ENCODE measurements around the gene LTBP3. TPM values are rescaled to one million over a fixed set of nuclear protein-coding genes. Genes with fewer than 3 reads are reported as not detected.

LTBP3 gene
- polyA plus RNA-seq, 1 experiment, result 25.3 TPM

GRCh38 chr11:65553301-65554001, 4.7 kb downstream of the LTBP3 start:
- no peak for DNase-seq (ENCODE audit: low read depth, low spot score)
- ChIA-PET POLR2A (no interaction called here), CTCF (no interaction called here)
- Histone ChIP-seq H3K27ac (ENCODE audit: low read depth, low read length) (no peak overlapping the region), H3K4me3 (ENCODE audit: low read depth, low read length) (no peak overlapping the region), H3K27me3 (ENCODE audit: control insufficient read depth, insufficient read depth, low read length) (no peaks in the 10 kb centered on the region), H3K9me3 (ENCODE audit: control insufficient read depth, insufficient read depth, low read length) (peaks cover 4% of the 10 kb centered on the region; the same call in 1 of the 2 replicates)
- TF ChIP-seq, protein P1, sequence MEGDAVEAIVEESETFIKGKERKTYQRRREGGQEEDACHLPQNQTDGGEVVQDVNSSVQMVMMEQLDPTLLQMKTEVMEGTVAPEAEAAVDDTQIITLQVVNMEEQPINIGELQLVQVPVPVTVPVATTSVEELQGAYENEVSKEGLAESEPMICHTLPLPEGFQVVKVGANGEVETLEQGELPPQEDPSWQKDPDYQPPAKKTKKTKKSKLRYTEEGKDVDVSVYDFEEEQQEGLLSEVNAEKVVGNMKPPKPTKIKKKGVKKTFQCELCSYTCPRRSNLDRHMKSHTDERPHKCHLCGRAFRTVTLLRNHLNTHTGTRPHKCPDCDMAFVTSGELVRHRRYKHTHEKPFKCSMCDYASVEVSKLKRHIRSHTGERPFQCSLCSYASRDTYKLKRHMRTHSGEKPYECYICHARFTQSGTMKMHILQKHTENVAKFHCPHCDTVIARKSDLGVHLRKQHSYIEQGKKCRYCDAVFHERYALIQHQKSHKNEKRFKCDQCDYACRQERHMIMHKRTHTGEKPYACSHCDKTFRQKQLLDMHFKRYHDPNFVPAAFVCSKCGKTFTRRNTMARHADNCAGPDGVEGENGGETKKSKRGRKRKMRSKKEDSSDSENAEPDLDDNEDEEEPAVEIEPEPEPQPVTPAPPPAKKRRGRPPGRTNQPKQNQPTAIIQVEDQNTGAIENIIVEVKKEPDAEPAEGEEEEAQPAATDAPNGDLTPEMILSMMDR (IDR thresholded peaks at IDR 0.05; ENCODE audit: low read depth, low read length), result no peak

DNA sequence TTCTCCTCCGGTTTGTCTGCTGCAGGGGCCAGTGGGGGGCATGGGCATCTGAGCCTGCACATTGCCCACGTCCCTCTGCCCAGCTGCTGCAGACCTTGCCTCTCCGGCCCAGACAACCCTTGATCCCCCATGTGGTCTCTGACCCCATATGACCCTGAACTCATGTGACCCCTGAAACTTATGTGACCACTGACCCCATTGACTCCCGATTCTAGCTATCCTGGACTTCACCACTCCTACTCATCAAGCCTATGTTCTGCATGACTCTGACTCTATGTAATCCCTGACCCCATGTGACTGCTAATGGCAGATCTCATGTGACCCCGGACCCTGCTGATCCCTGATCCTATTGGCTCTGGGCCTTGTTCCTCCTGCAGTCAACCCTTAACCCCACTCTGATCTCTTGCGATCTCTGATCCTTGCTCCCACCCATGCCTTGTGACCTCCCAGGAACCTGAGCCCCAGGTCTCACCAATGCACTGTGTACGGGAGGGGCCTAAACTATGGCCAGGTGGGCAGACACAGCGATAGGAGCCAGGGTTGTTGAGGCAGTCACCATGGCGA, 5.7 kb downstream of the LTBP3 start:
- TF ChIP-seq, protein P1 (IDR thresholded peaks at IDR 0.05; ENCODE audit: low read depth, low read length), result no peak
- H3K9me3 ChIP-seq (ENCODE audit: control insufficient read depth, insufficient read depth, low read length), result peaks cover 4% of the 10 kb centered on the region; the same call in 1 of the 2 replicates
- POLR2A ChIA-PET, result no interaction called here
- H3K27me3 ChIP-seq (ENCODE audit: control insufficient read depth, insufficient read depth, low read length), result no peaks in the 10 kb centered on the region
- DNase-seq (ENCODE audit: low read depth, low spot score), result no peak
- CTCF ChIA-PET, result interaction anchor here (1.5 kb wide), 1 partner anchor 8 kb away, joined by 3 read pairs; no protein-coding TSS in a partner anchor
- H3K4me3 ChIP-seq (ENCODE audit: low read depth, low read length), result no peak overlapping the region
- no peak overlapping the region for H3K27ac ChIP-seq (ENCODE audit: low read depth, low read length)

- no peak for DNase-seq (ENCODE audit: low read depth, low spot score)
- Histone ChIP-seq H3K27ac (ENCODE audit: low read depth, low read length) (no peak overlapping the region), H3K9me3 (ENCODE audit: control insufficient read depth, insufficient read depth, low read length) (peaks cover 4% of the 10 kb centered on the region; the same call in 1 of the 2 replicates), H3K4me3 (ENCODE audit: low read depth, low read length) (no peak overlapping the region), H3K27me3 (ENCODE audit: control insufficient read depth, insufficient read depth, low read length) (no peaks in the 10 kb centered on the region)
- ChIA-PET CTCF (interaction anchor here (1.5 kb wide), 1 partner anchor 9 kb away, joined by 3 read pairs; no protein-coding TSS in a partner anchor), POLR2A (interaction anchor here (0.5 kb wide), 1 partner anchor 164 kb away, joined by 5 read pairs; no protein-coding TSS in a partner anchor)
- TF ChIP-seq, protein P1 (IDR thresholded peaks at IDR 0.05; ENCODE audit: low read depth, low read length), result peak; percentile 40
Measured at GRCh38 chr11:65551572-65552387, 6.4 kb downstream of the LTBP3 start.

GRCh38 chr11:65549096-65549495, 9.1 kb downstream of the LTBP3 start:
- TF ChIP-seq, protein P1 (IDR thresholded peaks at IDR 0.05; ENCODE audit: low read depth, low read length), result no peak
- ChIA-PET CTCF (no interaction called here), POLR2A (no interaction called here)
- no peak overlapping the region for H3K4me3 ChIP-seq (ENCODE audit: low read depth, low read length)
- DNase-seq (ENCODE audit: low read depth, low spot score), result no peak
- H3K27ac ChIP-seq (ENCODE audit: low read depth, low read length), result no peak overlapping the region
- H3K27me3 ChIP-seq (ENCODE audit: control insufficient read depth, insufficient read depth, low read length), result no peaks in the 10 kb centered on the region
- H3K9me3 ChIP-seq (ENCODE audit: control insufficient read depth, insufficient read depth, low read length), result peaks cover 4% of the 10 kb centered on the region; the same call in 1 of the 2 replicates
